ENCODE results near the gene SYNE4.
"Not testable (repeated sequence)": the region's sequence is repeated elsewhere in the genome, so short reads cannot be mapped to it uniquely, and the experiment has no call there.

The SYNE4 gene

DNA sequence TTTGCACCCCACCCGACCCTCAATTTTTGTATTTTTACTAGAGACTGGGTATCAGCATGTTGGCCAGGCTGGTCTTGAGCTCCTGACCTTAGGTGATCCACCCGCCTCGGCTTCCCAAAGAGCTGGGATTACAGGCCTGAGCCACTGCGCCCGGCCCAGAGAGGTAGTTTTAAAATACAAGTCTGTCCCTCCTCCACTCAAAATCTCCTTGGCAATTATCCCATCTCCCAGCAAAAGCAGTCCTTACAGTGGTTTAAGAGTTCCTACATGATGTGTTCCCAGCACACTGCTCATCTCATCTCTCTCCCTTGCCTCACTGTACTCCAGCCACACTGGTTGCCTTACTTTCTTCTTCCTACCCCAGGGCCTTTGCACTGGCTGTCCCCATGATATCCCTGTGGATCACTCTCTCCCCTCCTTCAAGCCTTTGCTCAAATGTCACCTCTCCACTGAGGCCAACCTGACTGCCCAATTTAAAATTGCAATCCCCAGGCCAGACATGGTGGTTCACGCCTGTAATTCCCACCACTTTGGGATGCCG is 48.1 kb downstream of the SYNE4 start:
- TF ChIP-seq ZNF274 (IDR thresholded peaks at IDR 0.05; ENCODE audit: low read depth, low read length) = no peak
- H3K4me3 ChIP-seq (ENCODE audit: low read length) = no peak overlapping the region

DNA sequence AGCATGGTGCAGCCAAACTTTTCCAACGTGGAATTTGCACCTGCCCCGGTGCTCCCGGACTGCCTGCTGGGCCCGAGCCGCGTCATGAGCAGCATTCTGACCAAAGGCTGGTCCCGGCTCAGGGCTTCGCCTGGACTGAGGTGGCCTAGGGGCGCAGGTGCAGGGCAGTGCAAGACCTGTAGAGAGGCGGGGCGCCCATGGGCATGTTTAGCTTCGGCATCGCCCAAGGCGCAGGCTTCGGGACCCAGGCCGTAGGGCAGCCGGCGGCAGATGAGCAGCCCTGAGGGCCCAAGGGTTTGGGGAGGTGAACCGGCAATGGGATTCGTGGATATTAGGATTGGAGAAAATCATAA is 48.7 kb downstream of the SYNE4 start:
- no peak overlapping the region for H3K4me3 ChIP-seq (ENCODE audit: low read length)
- no peak for TF ChIP-seq ZNF274 (IDR thresholded peaks at IDR 0.05; ENCODE audit: low read depth, low read length)

DNA sequence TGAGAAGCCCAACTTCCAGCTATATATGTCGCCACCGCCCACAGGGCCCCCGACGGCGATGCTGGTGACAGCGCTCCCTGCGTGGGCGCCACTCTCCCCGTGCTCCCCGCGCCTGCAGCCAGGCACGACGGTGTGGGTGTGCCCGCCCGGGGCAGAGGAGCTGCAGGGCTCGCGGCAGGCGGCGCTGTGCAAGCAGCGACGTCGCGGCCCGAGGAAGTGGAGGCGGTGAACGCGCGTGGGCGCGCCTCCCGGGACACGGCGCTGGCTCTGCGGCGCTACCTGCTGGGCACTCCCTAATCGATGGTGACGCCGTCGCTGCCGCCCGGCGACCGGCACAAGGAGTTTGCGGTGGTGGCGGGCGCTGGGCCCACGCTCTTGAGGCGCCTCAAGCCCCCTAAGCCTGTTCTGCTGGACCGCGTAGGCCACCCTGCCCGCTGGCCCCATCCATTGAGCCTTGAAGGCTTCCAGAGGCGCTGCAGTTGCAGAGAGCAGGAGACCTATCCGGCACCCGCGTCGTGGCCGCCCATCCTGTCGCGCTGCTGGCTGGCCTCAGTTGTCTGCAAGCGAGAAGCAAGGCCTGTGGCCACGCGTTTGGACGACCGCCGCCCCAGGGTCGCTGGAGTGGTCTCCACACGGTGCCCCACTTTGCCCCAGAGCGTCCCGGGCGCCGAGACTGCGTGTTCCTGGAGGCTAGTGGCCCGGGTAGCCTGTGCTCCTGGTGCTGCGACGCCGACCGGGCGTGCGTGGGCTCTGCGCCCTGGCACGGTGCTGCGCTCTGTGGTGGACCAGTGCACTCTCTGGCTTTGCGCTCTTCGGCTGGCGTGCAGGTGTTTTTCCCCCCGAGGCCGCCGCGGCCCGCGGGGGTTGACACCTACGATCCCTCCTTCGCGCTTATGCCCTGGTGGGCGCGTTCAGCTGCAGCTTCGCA is 49.3 kb downstream of the SYNE4 start:
- no peak for TF ChIP-seq ZNF274 (IDR thresholded peaks at IDR 0.05; ENCODE audit: low read depth, low read length)

DNA sequence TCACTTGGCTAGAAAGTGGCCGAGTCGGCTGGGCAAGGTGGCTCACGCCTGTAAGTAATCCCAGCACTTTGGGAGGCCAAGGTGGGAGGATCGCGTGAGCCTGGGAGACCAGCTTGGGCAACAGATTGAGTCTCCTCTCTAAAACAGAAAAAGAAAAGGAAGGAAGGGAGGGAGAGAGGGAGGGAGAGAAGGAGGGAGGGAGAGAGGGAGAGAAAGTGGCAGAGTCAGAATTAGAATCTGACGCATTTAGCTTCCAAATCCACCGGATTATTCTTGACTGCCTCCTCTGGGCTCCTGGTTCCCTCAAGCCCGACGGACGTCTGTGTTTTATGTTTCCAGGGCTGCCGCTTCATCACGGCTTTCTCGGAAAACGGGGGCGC is 50.0 kb downstream of the SYNE4 start:
- TF ChIP-seq ZNF274 (IDR thresholded peaks at IDR 0.05; ENCODE audit: low read depth, low read length) = no peak
- no peak overlapping the region for H3K4me3 ChIP-seq (ENCODE audit: low read length)

More for the DNA sequence above, 49.3 kb downstream of the SYNE4 start:
- H3K4me3 ChIP-seq (ENCODE audit: low read length) = no peak overlapping the region

DNA sequence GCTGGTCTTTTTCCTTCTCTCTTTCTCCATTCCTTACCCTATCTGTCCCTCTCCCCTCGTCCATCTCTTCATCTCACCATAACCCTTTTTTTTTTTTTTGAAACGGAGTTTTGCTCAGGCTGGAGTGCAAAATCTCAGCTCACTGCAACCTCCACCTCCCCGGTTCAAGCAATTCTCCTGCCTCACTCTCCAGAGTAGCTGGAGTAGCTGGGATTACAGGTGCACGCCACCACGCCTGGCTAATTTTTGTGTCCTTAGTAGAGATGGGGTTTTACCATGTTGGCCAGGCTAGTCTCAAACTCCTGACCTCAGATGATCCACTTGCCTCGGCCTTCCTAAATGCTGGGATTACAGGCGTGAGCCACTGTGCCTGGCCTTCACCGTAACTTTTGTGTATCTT is 51.2 kb downstream of the SYNE4 start:
- not testable (repeated sequence) for H3K4me3 ChIP-seq (ENCODE audit: low read length)

DNA sequence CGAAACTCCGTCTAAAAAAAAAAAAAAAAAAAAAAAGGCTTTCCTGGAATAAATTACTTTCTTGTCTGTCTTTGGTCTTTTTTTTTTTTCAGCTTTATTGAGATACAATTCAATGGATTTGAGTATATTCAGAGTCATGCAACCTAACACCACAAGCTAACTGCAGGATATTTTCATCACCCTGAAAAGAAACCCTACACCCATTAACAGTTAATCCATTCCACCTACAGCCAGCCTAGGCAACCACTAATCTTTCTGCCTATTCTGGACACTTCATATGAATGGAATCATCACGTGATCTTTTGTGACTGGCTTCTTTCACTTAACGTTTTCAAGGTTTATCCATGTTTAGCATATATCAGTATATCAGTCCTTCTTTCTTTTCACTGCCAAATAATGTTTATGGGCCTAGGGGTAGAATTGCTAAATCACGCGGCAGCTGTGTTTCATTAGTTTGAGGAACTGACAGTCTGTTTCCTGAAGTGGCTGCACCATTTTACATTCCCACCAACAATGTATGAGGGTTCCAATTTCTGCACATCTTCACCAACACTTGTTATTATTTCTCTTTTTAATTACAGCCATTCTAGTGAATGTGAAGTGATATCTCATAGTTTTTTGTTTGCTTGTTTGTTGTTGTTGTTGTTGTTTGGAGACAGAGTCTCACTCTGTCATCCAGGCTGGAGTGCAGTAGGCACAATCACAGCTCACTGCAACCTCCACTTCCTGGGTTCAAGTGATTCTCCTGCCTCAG is 52.6 kb downstream of the SYNE4 start:
- H3K4me3 ChIP-seq (ENCODE audit: low read length) = no peak overlapping the region
- TF ChIP-seq ZNF274 (IDR thresholded peaks at IDR 0.05; ENCODE audit: low read depth, low read length) = no peak
